Smooth muscle cell (in vitro differentiated cells): Measurements from ENCODE around the gene GJC1. TPM values are rescaled to one million over a fixed set of nuclear protein-coding genes. Genes with fewer than 3 reads are reported as not detected.
"Not testable (repeated sequence)": the region's sequence is repeated elsewhere in the genome, so short reads cannot be mapped to it uniquely, and the experiment has no call there.

Source experiments
- DNase-seq: peaks from one replicate; lab custom pipeline; 2025; ENCODE audit not compliant: unreplicated experiment; lab: John Stamatoyannopoulos, UW
- H2AFZ ChIP-seq: fragments of 200-600 bp; sonication (generic); 2 replicates; pipeline ENCODE4 v1.6.0; 2016; ENCODE audit warnings: antibody characterized with exemption, low read depth, mild to moderate bottlenecking
- H3F3A ChIP-seq: fragments of 200-600 bp; sonication (generic); 2 replicates; pipeline ENCODE4 v1.6.0; 2017; ENCODE audit warnings: antibody characterized with exemption, low read depth
- H3K27ac ChIP-seq: fragments of 200-600 bp; sonication (generic); 2 replicates; pipeline ENCODE4 v1.5.1; 2016; ENCODE audit warnings: low read depth, mild to moderate bottlenecking
- H3K27me3 ChIP-seq: fragments of 200-600 bp; sonication (generic); 2 replicates; pipeline ENCODE4 v1.6.1; 2016; ENCODE audit warnings: low read depth, mild to moderate bottlenecking
- H3K36me3 ChIP-seq: fragments of 200-600 bp; sonication (generic); 2 replicates; pipeline ENCODE4 v1.5.1; 2016; ENCODE audit warnings: low read depth
- H3K4me1 ChIP-seq: fragments of 200-600 bp; sonication (generic); 2 replicates; pipeline ENCODE4 v1.5.1; 2016; ENCODE audit warnings: low read depth
- H3K4me2 ChIP-seq: fragments of 200-600 bp; sonication (generic); 2 replicates; pipeline ENCODE4 v1.6.0; 2016; ENCODE audit warnings: mild to moderate bottlenecking
- H3K4me3 ChIP-seq: fragments of 200-600 bp; sonication (generic); 2 replicates; pipeline ENCODE4 v1.5.1; 2016; ENCODE audit warnings: mild to moderate bottlenecking
- H3K79me2 ChIP-seq: fragments of 200-600 bp; sonication (generic); 2 replicates; pipeline ENCODE4 v1.6.0; 2016; ENCODE audit warnings: low read depth, mild to moderate bottlenecking
- H3K9ac ChIP-seq: fragments of 200-600 bp; sonication (generic); 2 replicates; pipeline ENCODE4 v1.6.0; 2016; ENCODE audit warnings: low read depth
- H3K9me3 ChIP-seq: fragments of 200-600 bp; sonication (generic); replicated peaks from 2 replicates; pipeline ENCODE4 v1.5.1; 2016; ENCODE audit warnings: low read depth
- H4K20me1 ChIP-seq: fragments of 200-600 bp; sonication (generic); 2 replicates; pipeline ENCODE4 v1.6.0; 2016; ENCODE audit warnings: low read depth
- CTCF ChIP-seq: fragments of 200-600 bp; sonication (generic); IDR thresholded peaks from 2 replicates; pipeline ENCODE4 v1.5.1; 2017; ENCODE audit warnings: borderline replicate concordance, mild to moderate bottlenecking, antibody characterized with exemption; ENCODE audit not compliant: insufficient read depth, poor library complexity, severe bottlenecking
- WGBS: methylation state at CpG from one replicate; pipeline ENCODE4 v1.1.7; 2016; ENCODE audit warnings: low lambda C conversion rate; 5-methylcytosine and 5-hydroxymethylcytosine counted together
- polyA plus RNA-seq: library from polyadenylated mRNA; unstranded; fragments of >200 nt; fragmentation: Nextera tagmentation; extraction: Ambion mirVana; gene quantifications from 2 replicates; pipeline ENCODE4 v1.2.1, GENCODE V29; 2016
- total RNA-seq: library from RNA; depleted of rRNA; stranded (reverse); fragments of >200 nt; gene quantifications from 2 replicates; pipeline ENCODE4 v1.2.3, GENCODE V29; 2014

The GJC1 gene
- total and polyA plus RNA-seq, 2 experiments from 2014 or later: 8.0 to 16.1 TPM

GRCh38 chr17:44757918-44758413 is 72.1 kb downstream of the GJC1 start:
- Histone ChIP-seq H3K9me3 (no peaks in the 10 kb centered on the region), H3K9ac (no peak overlapping the region), H3K36me3 (no peaks in the 10 kb centered on the region), H3K4me2 (no peak overlapping the region), H3F3A (no peaks in the 10 kb centered on the region), H2AFZ (no peak overlapping the region), H3K4me3 (no peak overlapping the region), H4K20me1 (no peaks in the 10 kb centered on the region), H3K27ac (no peak overlapping the region), H3K79me2 (no peaks in the 10 kb centered on the region), H3K4me1 (peaks cover 9% of the 10 kb centered on the region), H3K27me3 (peaks cover 48% of the 10 kb centered on the region)
- DNase-seq: no peak
- TF ChIP-seq CTCF: no peak
- 67% methylated on average over 5 of the region's 5 CpGs for WGBS

- WGBS: 92% methylated on average over 10 of the region's 10 CpGs
- Histone ChIP-seq H3F3A (no peaks in the 10 kb centered on the region), H3K27me3 (peaks cover 47% of the 10 kb centered on the region), H3K4me2 (no peak overlapping the region), H3K4me1 (peaks cover 9% of the 10 kb centered on the region), H3K79me2 (no peaks in the 10 kb centered on the region), H2AFZ (no peak overlapping the region), H3K9me3 (no peaks in the 10 kb centered on the region), H3K27ac (no peak overlapping the region), H4K20me1 (no peaks in the 10 kb centered on the region), H3K36me3 (no peaks in the 10 kb centered on the region), H3K4me3 (no peak overlapping the region), H3K9ac (no peak overlapping the region)
- no peak for TF ChIP-seq CTCF
- no peak for DNase-seq
Measured at GRCh38 chr17:44757045-44757917, 72.8 kb downstream of the GJC1 start.

DNA sequence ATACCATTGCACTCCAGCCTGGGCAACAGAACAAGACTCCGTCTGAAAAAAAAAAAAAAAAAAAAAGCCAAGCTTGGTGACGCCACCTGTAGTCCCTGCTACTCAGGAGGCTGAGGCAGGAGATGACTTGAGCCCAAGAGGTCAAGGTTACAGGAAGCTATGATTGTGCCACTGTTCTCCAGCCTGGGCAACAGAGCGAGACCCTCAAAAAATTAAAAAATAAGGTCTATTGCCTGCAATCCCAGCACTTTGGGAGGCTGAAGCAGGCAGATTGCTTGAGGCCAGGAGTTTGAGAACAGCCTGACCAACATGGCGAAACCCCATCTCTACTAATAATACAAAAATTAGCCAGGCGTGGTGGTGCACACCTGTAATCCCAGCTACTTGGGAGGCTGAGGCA is 74.9 kb downstream of the GJC1 start:
- not testable (repeated sequence) for H3K9me3 ChIP-seq, H3K9ac ChIP-seq, H3F3A ChIP-seq, H3K4me1 ChIP-seq, DNase-seq, H3K36me3 ChIP-seq, H3K4me3 ChIP-seq, H3K79me2 ChIP-seq, H3K4me2 ChIP-seq, H2AFZ ChIP-seq, H4K20me1 ChIP-seq, H3K27ac ChIP-seq
- 88% methylated on average over 5 of the region's 5 CpGs for WGBS
- peaks cover 35% of the 10 kb centered on the region for H3K27me3 ChIP-seq

GRCh38 chr17:44754276-44754675 is 75.8 kb downstream of the GJC1 start:
- no peak overlapping the region for H3K4me3 ChIP-seq
- no peak for DNase-seq
- H3K36me3 ChIP-seq: no peaks in the 10 kb centered on the region
- no peaks in the 10 kb centered on the region for H4K20me1 ChIP-seq
- 86% methylated on average over 7 of the region's 7 CpGs for WGBS
- H3K4me2 ChIP-seq: no peak overlapping the region
- no peak overlapping the region for H2AFZ ChIP-seq
- H3F3A ChIP-seq: no peaks in the 10 kb centered on the region
- no peak overlapping the region for H3K27ac ChIP-seq
- H3K79me2 ChIP-seq: no peaks in the 10 kb centered on the region
- peaks cover 26% of the 10 kb centered on the region for H3K27me3 ChIP-seq
- peaks cover 2% of the 10 kb centered on the region for H3K4me1 ChIP-seq
- TF ChIP-seq CTCF: no peak
- H3K9ac ChIP-seq: no peak overlapping the region
- no peaks in the 10 kb centered on the region for H3K9me3 ChIP-seq
